Measurements from ENCODE around the gene GRIN3A. TPM values are rescaled to one million over a fixed set of nuclear protein-coding genes. Genes with fewer than 3 reads are reported as not detected.

The GRIN3A gene
- total RNA-seq, 4 donors from 2014 or later = under 0.01 to 0.06 TPM; not detected in 2

DNA sequence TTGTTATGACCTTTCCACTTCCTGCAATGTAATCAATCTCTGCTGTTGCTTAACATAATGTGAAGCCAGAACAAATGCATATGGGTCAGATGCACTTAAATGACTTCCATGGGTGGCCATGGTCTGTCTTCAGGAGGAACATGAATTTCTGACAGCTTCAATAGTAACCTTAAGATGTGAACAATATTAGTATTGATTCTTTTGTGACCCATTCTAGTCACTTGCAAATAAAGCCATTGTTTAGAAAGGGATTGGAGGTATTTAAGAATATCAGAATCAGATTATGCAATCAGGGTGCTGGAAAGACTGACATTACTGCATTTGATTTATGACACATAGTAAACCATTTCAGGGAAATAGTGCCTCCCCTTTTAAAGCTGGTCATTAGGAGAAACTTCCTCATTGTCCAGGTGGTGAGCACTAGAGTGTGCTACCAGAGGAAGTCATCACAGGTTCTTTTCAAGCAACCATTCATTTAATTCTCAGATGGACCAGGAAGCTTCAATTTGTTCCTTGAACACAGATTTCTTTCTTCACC lies 32.1 kb downstream of the GRIN3A start:
- DNase-seq = no peak
- intact Hi-C loops (cut with DNase I) = no loop called here
- H3K36me3 ChIP-seq = no peaks in the 10 kb centered on the region
- no peak for TF ChIP-seq POLR2A (IDR thresholded peaks at IDR 0.05)
- TF ChIP-seq, protein P1, sequence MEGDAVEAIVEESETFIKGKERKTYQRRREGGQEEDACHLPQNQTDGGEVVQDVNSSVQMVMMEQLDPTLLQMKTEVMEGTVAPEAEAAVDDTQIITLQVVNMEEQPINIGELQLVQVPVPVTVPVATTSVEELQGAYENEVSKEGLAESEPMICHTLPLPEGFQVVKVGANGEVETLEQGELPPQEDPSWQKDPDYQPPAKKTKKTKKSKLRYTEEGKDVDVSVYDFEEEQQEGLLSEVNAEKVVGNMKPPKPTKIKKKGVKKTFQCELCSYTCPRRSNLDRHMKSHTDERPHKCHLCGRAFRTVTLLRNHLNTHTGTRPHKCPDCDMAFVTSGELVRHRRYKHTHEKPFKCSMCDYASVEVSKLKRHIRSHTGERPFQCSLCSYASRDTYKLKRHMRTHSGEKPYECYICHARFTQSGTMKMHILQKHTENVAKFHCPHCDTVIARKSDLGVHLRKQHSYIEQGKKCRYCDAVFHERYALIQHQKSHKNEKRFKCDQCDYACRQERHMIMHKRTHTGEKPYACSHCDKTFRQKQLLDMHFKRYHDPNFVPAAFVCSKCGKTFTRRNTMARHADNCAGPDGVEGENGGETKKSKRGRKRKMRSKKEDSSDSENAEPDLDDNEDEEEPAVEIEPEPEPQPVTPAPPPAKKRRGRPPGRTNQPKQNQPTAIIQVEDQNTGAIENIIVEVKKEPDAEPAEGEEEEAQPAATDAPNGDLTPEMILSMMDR (IDR thresholded peaks at IDR 0.05) = no peak
- peaks cover 0 to 10% (median 0%) of the 10 kb centered on the region in 3 donors for H3K4me1 ChIP-seq
- no peaks in the 10 kb centered on the region for H3K9me3 ChIP-seq
- H3K27me3 ChIP-seq = peaks cover 0 to 24% (median 0%) of the 10 kb centered on the region in 4 donors
- no peak overlapping the region for H3K27ac ChIP-seq
- no peak overlapping the region for H3K4me3 ChIP-seq

DNA sequence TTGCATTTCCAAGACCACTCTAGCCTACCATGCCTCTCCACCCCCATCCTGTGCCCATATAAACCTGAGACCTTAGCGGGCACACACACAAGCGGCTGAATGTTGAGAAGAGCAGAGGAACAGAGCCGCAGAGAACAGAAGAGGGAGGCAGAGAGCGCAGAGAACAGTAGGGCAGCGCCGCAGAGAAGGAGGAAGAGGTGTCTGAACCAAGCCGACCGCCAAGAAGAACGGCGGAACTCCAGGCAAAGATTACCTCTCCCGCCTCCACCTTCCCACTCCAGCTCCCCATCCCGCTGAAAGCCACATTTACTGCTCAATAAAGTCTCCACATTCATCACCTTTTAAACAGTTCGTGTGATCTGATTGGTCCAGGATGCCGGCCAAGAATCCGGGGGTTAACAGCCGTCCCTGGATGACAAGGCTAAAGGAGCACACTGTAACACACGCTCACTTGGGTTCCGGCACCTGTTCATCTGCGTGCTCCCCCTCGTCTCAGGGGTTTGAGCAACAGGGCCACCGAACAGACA lies 33.2 kb downstream of the GRIN3A start:
- Histone ChIP-seq H3K4me3 (peak overlapping the region in 2 of 4 donors; percentile 12 to 51), H3K36me3 (no peaks in the 10 kb centered on the region), H3K27ac (no peak overlapping the region), H3K27me3 (peaks cover 0 to 14% (median 0%) of the 10 kb centered on the region in 4 donors), H3K4me1 (peaks cover 0 to 10% (median 0%) of the 10 kb centered on the region in 3 donors), H3K9me3 (no peaks in the 10 kb centered on the region)
- 8 to 17% methylated on average over 13 to 21 of the region's 21 CpGs for WGBS, 2 donors
- no peak for DNase-seq
- TF ChIP-seq, protein P1 (IDR thresholded peaks at IDR 0.05) = no peak
- no peak for TF ChIP-seq POLR2A (IDR thresholded peaks at IDR 0.05)
- intact Hi-C loops (cut with DNase I) = no loop called here

DNA sequence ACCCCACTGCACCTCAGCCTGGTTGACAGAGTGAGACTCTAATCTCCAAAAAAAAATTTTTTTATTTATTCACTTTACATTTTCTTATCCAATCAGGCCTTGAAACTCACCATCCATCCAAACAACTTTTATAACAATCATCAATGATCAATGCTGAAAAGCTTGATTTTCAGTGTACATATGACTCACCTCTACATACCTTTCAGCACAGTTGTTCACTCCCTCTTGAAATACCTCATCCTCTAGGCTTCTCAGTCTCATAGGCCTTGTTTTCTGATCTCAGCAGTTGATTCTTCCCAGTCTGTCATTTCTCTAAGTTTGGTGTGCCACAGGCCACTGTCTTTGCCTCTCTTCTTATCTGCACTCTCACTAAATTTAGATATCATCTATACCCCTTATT lies 36.2 kb downstream of the GRIN3A start:
- Histone ChIP-seq H3K36me3 (no peaks in the 10 kb centered on the region), H3K27ac (no peak overlapping the region), H3K27me3 (peaks cover 0 to 14% (median 0%) of the 10 kb centered on the region in 4 donors), H3K9me3 (no peaks in the 10 kb centered on the region), H3K4me3 (no peak overlapping the region), H3K4me1 (peaks cover 0 to 10% (median 0%) of the 10 kb centered on the region in 3 donors)
- intact Hi-C loops (cut with DNase I) = no loop called here
- TF ChIP-seq POLR2A (IDR thresholded peaks at IDR 0.05) = no peak
- TF ChIP-seq, protein P1 (IDR thresholded peaks at IDR 0.05) = no peak
- no peak for DNase-seq

DNA sequence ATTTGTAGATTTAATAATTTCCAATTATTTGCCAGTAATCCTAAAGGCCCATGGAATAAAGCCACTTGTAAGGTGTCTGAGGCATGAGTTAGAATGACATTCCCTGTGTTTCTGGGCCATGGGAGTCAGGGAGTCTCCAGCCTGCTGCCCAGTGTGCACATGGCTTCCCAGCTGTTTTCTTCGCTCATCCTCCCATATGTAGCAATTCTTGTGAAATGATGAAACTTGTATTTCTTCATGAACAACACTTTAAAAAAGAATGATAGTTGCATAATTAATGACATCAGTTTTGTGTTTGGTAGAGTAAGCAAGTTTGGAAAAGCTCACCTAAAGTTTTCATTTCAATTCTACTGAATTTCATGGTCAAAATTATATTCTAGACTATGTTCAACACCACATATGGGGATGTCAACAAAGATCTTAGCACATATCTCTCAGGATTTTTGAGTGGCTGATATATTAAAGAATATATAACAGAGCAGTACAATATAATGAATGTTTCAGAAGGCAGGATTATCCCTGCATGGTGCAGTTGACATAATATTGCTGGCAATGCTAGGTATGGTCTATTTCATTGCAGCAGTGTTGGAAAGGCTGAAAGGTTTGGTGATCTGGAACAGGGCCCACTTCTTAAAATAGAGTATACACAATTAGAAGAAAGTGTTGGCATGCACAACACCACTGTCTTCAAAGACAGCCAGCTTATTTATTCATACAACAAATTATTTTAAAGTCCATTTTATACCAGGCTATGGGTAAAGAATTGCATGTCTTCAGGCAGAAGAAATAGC lies 44.7 kb downstream of the GRIN3A start:
- 53 to 71% methylated on average over 1 of the region's 1 CpG for WGBS, 2 donors

More for the DNA sequence above, 44.7 kb downstream of the GRIN3A start:
- Histone ChIP-seq H3K4me1 (no peaks in the 10 kb centered on the region), H3K9me3 (no peaks in the 10 kb centered on the region), H3K27ac (no peak overlapping the region), H3K27me3 (no peaks in the 10 kb centered on the region), H3K4me3 (no peak overlapping the region), H3K36me3 (no peaks in the 10 kb centered on the region)
- TF ChIP-seq, protein P1 (IDR thresholded peaks at IDR 0.05) = no peak
- no peak for TF ChIP-seq POLR2A (IDR thresholded peaks at IDR 0.05)
- DNase-seq = no peak
- intact Hi-C loops (cut with DNase I) = no loop called here

All from esophagus squamous epithelium (tissue), 5 donors.